Measurements from ENCODE around the gene GIT2.

The GIT2 gene

DNA sequence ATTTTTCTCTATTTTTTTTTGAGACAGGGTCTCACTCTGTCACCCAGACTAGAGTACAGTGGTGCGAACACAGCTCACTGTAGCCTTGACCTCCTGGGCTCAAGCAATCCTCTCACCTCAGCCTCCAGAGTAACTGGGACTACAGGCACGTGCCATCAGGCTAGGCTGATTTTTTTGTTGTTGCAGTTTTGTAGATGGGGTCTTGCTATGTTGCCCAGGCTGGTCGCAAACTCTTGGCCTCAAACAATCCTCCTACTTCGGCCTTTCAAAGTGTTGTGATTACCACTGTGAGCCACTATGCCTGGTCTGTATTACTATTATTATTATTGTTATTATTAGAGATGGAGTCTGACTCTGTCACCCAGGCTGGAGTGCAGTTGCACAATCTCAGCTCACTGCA lies 23.3 kb downstream of the GIT2 start:
- Histone ChIP-seq H3K27me3 (ENCODE audit: control insufficient read depth, insufficient read depth, low read length) (no peaks in the 10 kb centered on the region), H3K4me3 (ENCODE audit: low read depth, low read length) (no peak overlapping the region), H3K27ac (ENCODE audit: low read depth, low read length) (no peak overlapping the region), H3K9me3 (ENCODE audit: control insufficient read depth, insufficient read depth, low read depth, low read length) (no peaks in the 10 kb centered on the region), H3K9ac (ENCODE audit: low read length) (no peak overlapping the region), H3K36me3 (ENCODE audit: control insufficient read depth, insufficient read depth, low read length) (peaks cover 19% of the 10 kb centered on the region), H3K4me1 (ENCODE audit: control insufficient read depth, insufficient read depth, low read length) (no peaks in the 10 kb centered on the region)

DNA sequence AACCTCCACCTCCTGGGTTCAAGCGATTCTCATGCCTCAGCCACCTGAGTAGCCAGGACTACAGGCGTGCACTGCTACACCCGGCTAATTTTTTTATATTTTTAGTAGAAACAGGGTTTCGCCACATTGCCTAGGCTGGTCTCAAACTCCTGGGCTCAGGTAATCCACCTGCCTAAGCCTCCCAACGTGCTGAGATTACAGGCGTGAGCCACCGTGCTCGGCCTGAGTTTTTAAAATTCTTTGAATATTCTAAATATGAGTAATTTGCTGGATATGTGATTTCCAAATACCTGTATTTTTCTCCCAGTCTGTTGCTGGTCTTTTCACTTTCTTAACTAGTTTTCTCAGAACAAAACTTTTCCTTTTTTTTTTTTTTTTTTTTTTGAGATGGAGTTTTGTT lies 27.4 kb downstream of the GIT2 start:
- Histone ChIP-seq H3K27me3 (ENCODE audit: control insufficient read depth, insufficient read depth, low read length) (no peaks in the 10 kb centered on the region), H3K4me1 (ENCODE audit: control insufficient read depth, insufficient read depth, low read length) (no peaks in the 10 kb centered on the region), H3K4me3 (ENCODE audit: low read depth, low read length) (no peak overlapping the region), H3K9ac (ENCODE audit: low read length) (no peak overlapping the region), H3K36me3 (ENCODE audit: control insufficient read depth, insufficient read depth, low read length) (peaks cover 13% of the 10 kb centered on the region), H3K9me3 (ENCODE audit: control insufficient read depth, insufficient read depth, low read depth, low read length) (no peaks in the 10 kb centered on the region), H3K27ac (ENCODE audit: low read depth, low read length) (no peak overlapping the region)

DNA sequence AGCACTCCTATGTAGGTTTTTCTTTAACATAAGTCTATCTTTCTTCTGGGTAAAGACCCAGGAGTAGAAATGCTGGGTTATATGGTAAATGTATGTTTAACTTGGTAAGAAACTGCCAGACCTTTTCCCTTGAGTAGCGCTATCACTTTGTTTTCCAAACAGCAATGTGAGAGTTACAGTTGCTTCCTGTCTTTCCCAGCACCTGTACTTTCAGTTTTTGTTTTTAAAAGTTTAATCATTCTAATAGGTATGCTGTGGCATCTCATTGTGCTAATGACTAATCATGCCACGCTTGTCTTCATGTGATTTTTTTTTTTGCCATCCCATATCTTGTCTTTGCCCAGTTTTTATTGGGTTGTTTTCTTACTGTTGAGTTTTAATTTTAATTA lies 28.1 kb downstream of the GIT2 start:
- no peaks in the 10 kb centered on the region for H3K4me1 ChIP-seq (ENCODE audit: control insufficient read depth, insufficient read depth, low read length)
- H3K36me3 ChIP-seq (ENCODE audit: control insufficient read depth, insufficient read depth, low read length) = peaks cover 13% of the 10 kb centered on the region
- H3K27me3 ChIP-seq (ENCODE audit: control insufficient read depth, insufficient read depth, low read length) = no peaks in the 10 kb centered on the region
- no peak overlapping the region for H3K27ac ChIP-seq (ENCODE audit: low read depth, low read length)
- H3K4me3 ChIP-seq (ENCODE audit: low read depth, low read length) = no peak overlapping the region
- no peak overlapping the region for H3K9ac ChIP-seq (ENCODE audit: low read length)
- no peaks in the 10 kb centered on the region for H3K9me3 ChIP-seq (ENCODE audit: control insufficient read depth, insufficient read depth, low read depth, low read length)

- Histone ChIP-seq H3K27ac (ENCODE audit: low read depth, low read length) (no peak overlapping the region), H3K27me3 (ENCODE audit: control insufficient read depth, insufficient read depth, low read length) (no peaks in the 10 kb centered on the region), H3K36me3 (ENCODE audit: control insufficient read depth, insufficient read depth, low read length) (peaks cover 13% of the 10 kb centered on the region), H3K4me3 (ENCODE audit: low read depth, low read length) (no peak overlapping the region), H3K9ac (ENCODE audit: low read length) (no peak overlapping the region), H3K4me1 (ENCODE audit: control insufficient read depth, insufficient read depth, low read length) (no peaks in the 10 kb centered on the region), H3K9me3 (ENCODE audit: control insufficient read depth, insufficient read depth, low read depth, low read length) (no peaks in the 10 kb centered on the region)
Observed at GRCh38 chr12:109967383-109968031, 28.7 kb downstream of the GIT2 start.

GRCh38 chr12:109966546-109966945 lies 29.6 kb downstream of the GIT2 start:
- no peaks in the 10 kb centered on the region for H3K9me3 ChIP-seq (ENCODE audit: control insufficient read depth, insufficient read depth, low read depth, low read length)
- H3K27ac ChIP-seq (ENCODE audit: low read depth, low read length) = no peak overlapping the region

DNA sequence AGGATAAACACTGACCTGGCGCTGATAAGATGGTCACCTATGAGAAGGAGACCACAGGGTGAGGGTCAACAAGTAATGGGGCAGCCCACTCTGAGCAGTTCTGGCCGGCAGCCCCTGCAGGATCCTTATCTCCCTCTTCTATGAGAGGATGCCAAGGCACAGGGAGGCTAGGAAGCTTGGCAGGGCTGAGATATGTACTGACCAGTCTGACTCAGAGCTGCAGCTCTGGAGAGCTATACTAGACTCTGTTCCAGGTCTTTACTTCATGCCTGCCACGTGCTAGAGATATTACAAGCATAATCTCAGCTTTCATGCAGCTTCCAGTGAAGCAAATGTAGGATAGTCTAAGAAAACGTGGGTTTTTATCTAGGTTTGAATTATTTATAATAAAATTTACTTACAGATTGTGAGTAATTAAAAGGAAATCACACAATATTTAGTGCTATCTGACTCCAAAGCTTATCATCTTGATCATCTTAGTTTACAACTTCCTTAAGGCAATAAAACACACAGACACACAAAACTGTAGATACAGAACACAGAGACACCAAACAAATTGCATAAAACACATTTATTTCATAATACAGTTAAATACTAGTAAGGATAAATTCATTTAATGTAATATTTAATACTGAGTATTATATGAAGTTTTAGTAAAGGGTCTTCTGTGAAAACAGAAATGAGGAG lies 32.3 kb downstream of the GIT2 start:
- H3K27me3 ChIP-seq (ENCODE audit: control insufficient read depth, insufficient read depth, low read length) = no peaks in the 10 kb centered on the region
- H3K27ac ChIP-seq (ENCODE audit: low read depth, low read length) = no peak overlapping the region
- H3K9me3 ChIP-seq (ENCODE audit: control insufficient read depth, insufficient read depth, low read depth, low read length) = no peaks in the 10 kb centered on the region
- H3K4me1 ChIP-seq (ENCODE audit: control insufficient read depth, insufficient read depth, low read length) = no peaks in the 10 kb centered on the region
- no peak overlapping the region for H3K4me3 ChIP-seq (ENCODE audit: low read depth, low read length)
- H3K36me3 ChIP-seq (ENCODE audit: control insufficient read depth, insufficient read depth, low read length) = peaks cover 26% of the 10 kb centered on the region
- H3K9ac ChIP-seq (ENCODE audit: low read length) = no peak overlapping the region

More at GRCh38 chr12:109966546-109966945, 29.6 kb downstream of the GIT2 start:
- no peaks in the 10 kb centered on the region for H3K4me1 ChIP-seq (ENCODE audit: control insufficient read depth, insufficient read depth, low read length)
- H3K36me3 ChIP-seq (ENCODE audit: control insufficient read depth, insufficient read depth, low read length) = peaks cover 15% of the 10 kb centered on the region
- no peaks in the 10 kb centered on the region for H3K27me3 ChIP-seq (ENCODE audit: control insufficient read depth, insufficient read depth, low read length)
- no peak overlapping the region for H3K4me3 ChIP-seq (ENCODE audit: low read depth, low read length)
- no peak overlapping the region for H3K9ac ChIP-seq (ENCODE audit: low read length)

GRCh38 chr12:109963330-109963729 lies 32.8 kb downstream of the GIT2 start:
- no peaks in the 10 kb centered on the region for H3K4me1 ChIP-seq (ENCODE audit: control insufficient read depth, insufficient read depth, low read length)
- H3K9me3 ChIP-seq (ENCODE audit: control insufficient read depth, insufficient read depth, low read depth, low read length) = no peaks in the 10 kb centered on the region
- H3K27me3 ChIP-seq (ENCODE audit: control insufficient read depth, insufficient read depth, low read length) = no peaks in the 10 kb centered on the region
- H3K27ac ChIP-seq (ENCODE audit: low read depth, low read length) = no peak overlapping the region
- H3K4me3 ChIP-seq (ENCODE audit: low read depth, low read length) = no peak overlapping the region
- no peak overlapping the region for H3K9ac ChIP-seq (ENCODE audit: low read length)
- peaks cover 26% of the 10 kb centered on the region for H3K36me3 ChIP-seq (ENCODE audit: control insufficient read depth, insufficient read depth, low read length)

GRCh38 chr12:109962398-109962797 lies 33.8 kb downstream of the GIT2 start:
- Histone ChIP-seq H3K27ac (ENCODE audit: low read depth, low read length) (no peak overlapping the region), H3K9me3 (ENCODE audit: control insufficient read depth, insufficient read depth, low read depth, low read length) (no peaks in the 10 kb centered on the region), H3K36me3 (ENCODE audit: control insufficient read depth, insufficient read depth, low read length) (peaks cover 26% of the 10 kb centered on the region), H3K4me1 (ENCODE audit: control insufficient read depth, insufficient read depth, low read length) (no peaks in the 10 kb centered on the region), H3K27me3 (ENCODE audit: control insufficient read depth, insufficient read depth, low read length) (no peaks in the 10 kb centered on the region), H3K9ac (ENCODE audit: low read length) (no peak overlapping the region), H3K4me3 (ENCODE audit: low read depth, low read length) (no peak overlapping the region)

DNA sequence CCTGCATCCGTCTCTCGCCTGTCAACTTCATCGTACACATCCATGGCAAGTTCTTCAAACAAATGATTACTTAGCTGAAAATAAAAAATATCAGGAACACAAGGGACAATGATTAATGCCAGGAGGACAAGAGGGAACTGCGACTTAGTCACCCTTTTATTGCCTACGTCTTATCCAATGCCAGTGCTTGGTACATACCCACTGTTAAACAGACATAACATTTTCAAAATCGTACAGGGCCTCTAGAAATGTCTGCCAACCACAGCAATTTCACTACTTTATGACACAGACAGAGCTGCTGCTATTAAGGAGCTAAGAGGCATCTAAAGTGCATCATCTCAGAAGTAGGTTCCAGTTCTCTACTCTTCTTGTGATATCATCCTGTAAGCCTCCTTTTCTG lies 34.6 kb downstream of the GIT2 start:
- Histone ChIP-seq H3K36me3 (ENCODE audit: control insufficient read depth, insufficient read depth, low read length) (peaks cover 29% of the 10 kb centered on the region), H3K9me3 (ENCODE audit: control insufficient read depth, insufficient read depth, low read depth, low read length) (no peaks in the 10 kb centered on the region), H3K27me3 (ENCODE audit: control insufficient read depth, insufficient read depth, low read length) (no peaks in the 10 kb centered on the region), H3K4me3 (ENCODE audit: low read depth, low read length) (no peak overlapping the region), H3K4me1 (ENCODE audit: control insufficient read depth, insufficient read depth, low read length) (no peaks in the 10 kb centered on the region), H3K27ac (ENCODE audit: low read depth, low read length) (no peak overlapping the region), H3K9ac (ENCODE audit: low read length) (no peak overlapping the region)

DNA sequence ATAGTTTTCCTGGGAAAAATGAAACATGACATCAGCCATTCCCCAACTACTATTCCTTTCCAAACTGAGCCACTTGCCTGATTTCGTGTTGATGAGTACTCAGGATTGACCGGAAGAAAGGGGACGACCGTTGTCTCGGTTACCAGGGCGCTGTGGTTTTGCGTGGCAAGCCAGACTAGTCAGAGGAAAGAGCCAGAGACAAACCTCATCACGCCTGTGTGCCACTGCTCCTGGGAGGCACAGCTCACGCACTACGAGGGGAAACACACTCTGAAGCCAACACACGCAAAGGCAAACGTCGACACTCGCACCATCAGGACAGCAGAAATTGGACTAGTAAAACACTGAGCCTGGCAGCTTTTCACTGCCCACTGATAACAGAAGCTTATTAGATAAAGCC lies 35.0 kb downstream of the GIT2 start:
- no peak overlapping the region for H3K9ac ChIP-seq (ENCODE audit: low read length)
- no peaks in the 10 kb centered on the region for H3K4me1 ChIP-seq (ENCODE audit: control insufficient read depth, insufficient read depth, low read length)
- no peak overlapping the region for H3K27ac ChIP-seq (ENCODE audit: low read depth, low read length)
- no peaks in the 10 kb centered on the region for H3K9me3 ChIP-seq (ENCODE audit: control insufficient read depth, insufficient read depth, low read depth, low read length)
- H3K27me3 ChIP-seq (ENCODE audit: control insufficient read depth, insufficient read depth, low read length) = no peaks in the 10 kb centered on the region
- H3K4me3 ChIP-seq (ENCODE audit: low read depth, low read length) = no peak overlapping the region
- peaks cover 33% of the 10 kb centered on the region for H3K36me3 ChIP-seq (ENCODE audit: control insufficient read depth, insufficient read depth, low read length)

GRCh38 chr12:109959411-109960093 lies 36.6 kb downstream of the GIT2 start:
- Histone ChIP-seq H3K4me3 (ENCODE audit: low read depth, low read length) (no peak overlapping the region), H3K4me1 (ENCODE audit: control insufficient read depth, insufficient read depth, low read length) (no peaks in the 10 kb centered on the region), H3K36me3 (ENCODE audit: control insufficient read depth, insufficient read depth, low read length) (peaks cover 26% of the 10 kb centered on the region), H3K9ac (ENCODE audit: low read length) (no peak overlapping the region), H3K27ac (ENCODE audit: low read depth, low read length) (no peak overlapping the region), H3K9me3 (ENCODE audit: control insufficient read depth, insufficient read depth, low read depth, low read length) (no peaks in the 10 kb centered on the region), H3K27me3 (ENCODE audit: control insufficient read depth, insufficient read depth, low read length) (no peaks in the 10 kb centered on the region)

Measured in HUES6 (cell line).